Aorta (tissue), 5 donors: ENCODE measurements around the gene LAMA1. TPM values are rescaled to one million over a fixed set of nuclear protein-coding genes. Genes with fewer than 3 reads are reported as not detected.

Experiments used
- ATAC-seq: fragments of 200-7000 bp; cut with Tn5 transposase; one replicate; pipeline ENCODE4 v1.9.1; 2022; ENCODE audit warnings: moderate library complexity; ENCODE audit not compliant: low FRiP score
- DNase-seq, 2 donors: peaks; one replicate each; pipeline ENCODE4 v3.0.0-alpha.2; 2020
- H3K27ac ChIP-seq, 2 donors: one replicate each; pipeline ENCODE4 v1.5.1; 2013; ENCODE audit warnings: low read length in 2 of 2, mild to moderate bottlenecking in 2 of 2, moderate library complexity in 2 of 2, control low read depth in 1 of 2, inconsistent platforms in 1 of 2, low read depth in 1 of 2
- H3K27me3 ChIP-seq, 2 donors: one replicate each; pipeline ENCODE4 v1.6.1; 2013; ENCODE audit warnings: control low read depth in 1 of 2, low read length in 1 of 2, mild to moderate bottlenecking in 1 of 2, moderate library complexity in 1 of 2; ENCODE audit not compliant: insufficient read depth in 2 of 2, control insufficient read depth in 1 of 2
- H3K36me3 ChIP-seq, 2 donors: one replicate each; pipeline ENCODE4 v1.6.1; 2013; ENCODE audit warnings: control low read depth in 1 of 2, low read length in 1 of 2, mild to moderate bottlenecking in 1 of 2; ENCODE audit not compliant: insufficient read depth in 2 of 2, control insufficient read depth in 1 of 2
- H3K4me1 ChIP-seq, 2 donors: one replicate each; pipeline ENCODE4 v1.6.1; 2013; ENCODE audit warnings: low read length in 2 of 2, control low read depth in 1 of 2, mild to moderate bottlenecking in 1 of 2, moderate library complexity in 1 of 2; ENCODE audit not compliant: insufficient read depth in 2 of 2, control insufficient read depth in 1 of 2
- H3K4me3 ChIP-seq, 2 donors: one replicate each; pipeline ENCODE4 v1.5.1; 2013; ENCODE audit warnings: low read length in 2 of 2, control low read depth in 1 of 2, mild to moderate bottlenecking in 1 of 2
- H3K9me3 ChIP-seq: one replicate; pipeline ENCODE4 v1.6.1; 2013; ENCODE audit warnings: mild to moderate bottlenecking, low read length; ENCODE audit not compliant: control insufficient read depth
- WGBS, 2 donors: extraction: QIAGEN DNeasy Blood & Tissue Kit; methylation state at CpG; one replicate each; pipeline ENCODE4 v1.1.7; 2013; 5-methylcytosine and 5-hydroxymethylcytosine counted together
- intact Hi-C, 2 donors: fragments of 100-400 bp; cut with DNase I; formaldehyde crosslinking; loops; one replicate each; pipeline versions ENCODE4 v1.14.2 to v1.15.0; 2022
- polyA plus RNA-seq, 2 donors: library from polyadenylated mRNA; stranded (reverse); fragments of 200-250 nt; gene quantifications; one replicate each; pipeline ENCODE4 v1.2.3, GENCODE V29; 2013
- total RNA-seq, 2 donors: library from RNA; stranded (reverse); fragmentation: NEBNext Ultra II Directional; extraction: Animal tissue kit (Norgen Biotek cat#: 25700); gene quantifications; one replicate each; pipeline ENCODE4 v1.2.1, GENCODE V29; 2021
- donor health status: healthy with polysubstance abuse.
- donor health status: Bipolar disorder and iron deficiency.
- donor health status: DM: no; HTN: no; CAD: no.
- donor health status: DM: no; HTN: no; CAD: no.
- donor health status: DM: yes; HTN: yes; CAD: no.

LAMA1 gene
- total and polyA plus RNA-seq, 4 donors: 0.41 to 3.1 (median 0.78) TPM; not detected in 1

DNA sequence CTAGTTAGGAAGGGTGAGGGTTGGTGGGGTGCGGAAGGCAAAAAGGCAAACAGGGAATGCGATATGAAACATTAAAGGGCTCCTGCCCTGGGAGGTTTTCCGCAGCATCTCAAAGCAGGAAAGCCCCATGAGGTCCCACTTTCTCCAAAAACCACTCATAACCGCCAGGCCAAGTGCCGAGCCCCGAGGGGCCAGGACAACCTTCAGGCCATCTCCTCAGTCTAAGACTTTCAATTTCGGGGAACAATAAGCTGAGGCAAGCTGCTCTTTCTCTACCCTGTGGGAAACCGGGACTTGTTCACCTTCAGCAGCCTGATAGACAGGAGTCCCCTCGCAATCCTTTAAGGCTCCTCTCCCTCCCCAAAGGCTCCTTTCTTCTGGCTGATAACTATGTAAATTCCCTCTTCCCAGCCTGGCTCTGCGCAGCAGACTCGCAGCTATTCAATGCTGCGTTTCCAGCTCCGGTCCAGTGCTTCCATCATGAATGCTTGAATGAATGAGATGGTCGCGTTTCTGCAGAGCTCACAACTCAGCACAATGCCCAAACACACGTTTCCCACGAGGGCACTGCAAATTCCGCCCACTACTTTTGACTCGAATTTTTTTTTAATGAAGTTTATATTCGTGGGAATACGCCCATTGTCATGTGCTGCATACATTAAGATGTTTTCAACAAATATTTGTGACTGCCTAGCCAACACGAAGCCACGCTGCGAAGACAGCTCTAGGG lies 1.4 kb downstream of the LAMA1 start:
- Histone ChIP-seq H3K9me3 (no peaks in the 10 kb centered on the region), H3K36me3 (no peaks in the 10 kb centered on the region), H3K27ac (no peak overlapping the region), H3K4me1 (no peaks in the 10 kb centered on the region), H3K27me3 (no peaks in the 10 kb centered on the region), H3K4me3 (peak overlapping the region; percentile 30)
- 7 to 8% methylated on average over 24 of the region's 24 CpGs for WGBS, 2 donors
- ATAC-seq (no peak), DNase-seq (no peak)
- intact Hi-C loops: loop anchor here in 1 of 2 donors (5.0 kb wide), 1 partner anchor 79 kb away; no protein-coding TSS in a partner anchor

DNA sequence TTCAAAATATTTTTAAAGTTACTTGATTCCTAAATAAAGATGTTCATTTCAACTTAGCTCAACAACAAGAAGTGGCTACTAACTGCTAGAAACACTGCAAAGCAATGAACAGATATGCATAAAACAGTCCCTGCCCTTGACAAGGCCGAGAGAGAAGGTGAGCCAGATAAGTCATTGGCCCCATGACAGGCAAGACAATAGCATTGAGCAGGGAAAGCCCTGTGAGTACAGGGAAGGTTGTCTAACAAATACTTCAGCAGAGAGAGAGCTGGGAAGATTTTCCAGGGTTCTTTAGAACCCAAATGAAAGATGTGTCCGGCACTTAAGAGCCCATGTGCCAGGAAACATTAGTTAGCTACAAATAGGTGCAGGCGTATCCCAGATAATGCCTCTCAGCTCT lies 4.7 kb downstream of the LAMA1 start:
- Histone ChIP-seq H3K4me1 (no peaks in the 10 kb centered on the region), H3K4me3 (no peak overlapping the region), H3K27me3 (no peaks in the 10 kb centered on the region), H3K36me3 (no peaks in the 10 kb centered on the region), H3K27ac (no peak overlapping the region), H3K9me3 (no peaks in the 10 kb centered on the region)
- 93 to 96% methylated on average over 3 of the region's 3 CpGs for WGBS, 2 donors
- no peak for DNase-seq
- intact Hi-C loops: no loop called here
- ATAC-seq: no peak

GRCh38 chr18:7111134-7111533 lies 6.5 kb downstream of the LAMA1 start:
- 59 to 74% methylated on average over 2 of the region's 2 CpGs for WGBS, 2 donors

GRCh38 chr18:7105943-7106342 lies 11.7 kb downstream of the LAMA1 start:
- intact Hi-C loops: no loop called here
- DNase-seq: no peak
- H3K36me3 ChIP-seq: no peaks in the 10 kb centered on the region

More at GRCh38 chr18:7111134-7111533, 6.5 kb downstream of the LAMA1 start:
- H3K4me1 ChIP-seq: no peaks in the 10 kb centered on the region
- ATAC-seq: no peak
- no peak overlapping the region for H3K4me3 ChIP-seq
- intact Hi-C loops: no loop called here
- no peak for DNase-seq
- no peaks in the 10 kb centered on the region for H3K27me3 ChIP-seq
- H3K36me3 ChIP-seq: no peaks in the 10 kb centered on the region
- no peaks in the 10 kb centered on the region for H3K9me3 ChIP-seq
- H3K27ac ChIP-seq: no peak overlapping the region

GRCh38 chr18:7105268-7105667 lies 12.3 kb downstream of the LAMA1 start:
- no peak for DNase-seq
- no peak overlapping the region for H3K4me3 ChIP-seq
- H3K27ac ChIP-seq: no peak overlapping the region
- intact Hi-C loops: no loop called here
- no peaks in the 10 kb centered on the region for H3K9me3 ChIP-seq
- 95 to 96% methylated on average over 7 of the region's 7 CpGs for WGBS, 2 donors
- no peaks in the 10 kb centered on the region for H3K27me3 ChIP-seq
- H3K36me3 ChIP-seq: no peaks in the 10 kb centered on the region
- no peak for ATAC-seq
- H3K4me1 ChIP-seq: no peaks in the 10 kb centered on the region

More at GRCh38 chr18:7105943-7106342, 11.7 kb downstream of the LAMA1 start:
- H3K4me3 ChIP-seq: no peak overlapping the region
- H3K27ac ChIP-seq: no peak overlapping the region
- WGBS, 2 donors: 79 to 81% methylated on average over 5 of the region's 5 CpGs
- H3K4me1 ChIP-seq: no peaks in the 10 kb centered on the region
- no peaks in the 10 kb centered on the region for H3K27me3 ChIP-seq
- no peak for ATAC-seq
- no peaks in the 10 kb centered on the region for H3K9me3 ChIP-seq

- Histone ChIP-seq H3K9me3 (no peaks in the 10 kb centered on the region), H3K4me1 (no peaks in the 10 kb centered on the region), H3K36me3 (no peaks in the 10 kb centered on the region), H3K27ac (no peak overlapping the region), H3K4me3 (no peak overlapping the region), H3K27me3 (no peaks in the 10 kb centered on the region)
- WGBS, 2 donors: 23 to 32% methylated on average over 4 of the region's 4 CpGs
- no peak for DNase-seq
- no peak for ATAC-seq
- intact Hi-C loops: no loop called here
These were observed 12.9 kb downstream of the LAMA1 start for GRCh38 chr18:7104649-7105048.

GRCh38 chr18:7102131-7102530 lies 15.5 kb downstream of the LAMA1 start:
- intact Hi-C loops: no loop called here
- H3K27me3 ChIP-seq: no peaks in the 10 kb centered on the region
- no peaks in the 10 kb centered on the region for H3K4me1 ChIP-seq
- DNase-seq (no peak), ATAC-seq (no peak)
- no peaks in the 10 kb centered on the region for H3K36me3 ChIP-seq
- no peak overlapping the region for H3K4me3 ChIP-seq
- H3K9me3 ChIP-seq: no peaks in the 10 kb centered on the region
- no peak overlapping the region for H3K27ac ChIP-seq
- 38 to 59% methylated on average over 2 of the region's 2 CpGs for WGBS, 2 donors

DNA sequence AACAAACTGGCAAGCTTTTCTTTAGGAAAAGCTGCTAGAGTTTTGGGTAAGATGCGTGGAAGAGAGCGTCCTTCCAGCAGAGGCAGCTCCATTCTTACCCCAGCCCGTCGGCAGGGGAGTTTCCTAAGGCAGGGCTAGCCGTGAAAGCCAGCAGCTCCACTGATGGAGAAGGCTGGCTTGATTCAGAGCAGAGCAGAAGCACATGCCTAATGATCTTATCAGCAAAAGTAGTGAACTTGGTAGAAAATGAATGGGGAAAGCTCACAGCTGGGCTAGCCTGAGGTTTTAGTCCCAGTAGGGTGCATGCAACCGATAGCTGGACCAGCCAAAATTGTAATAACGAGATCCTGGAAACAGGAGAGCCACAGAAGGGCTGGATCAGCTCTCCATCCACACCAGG lies 20.8 kb downstream of the LAMA1 start:
- Histone ChIP-seq H3K4me3 (no peak overlapping the region), H3K27me3 (no peaks in the 10 kb centered on the region), H3K4me1 (no peaks in the 10 kb centered on the region), H3K9me3 (no peaks in the 10 kb centered on the region), H3K36me3 (no peaks in the 10 kb centered on the region), H3K27ac (no peak overlapping the region)
- DNase-seq (no peak), ATAC-seq (no peak)
- WGBS, 2 donors: 75 to 83% methylated on average over 7 of the region's 7 CpGs
- intact Hi-C loops: no loop called here

GRCh38 chr18:7094427-7094826 lies 23.2 kb downstream of the LAMA1 start:
- DNase-seq (no peak), ATAC-seq (no peak)
- Histone ChIP-seq H3K36me3 (no peaks in the 10 kb centered on the region), H3K4me1 (no peaks in the 10 kb centered on the region), H3K9me3 (no peaks in the 10 kb centered on the region), H3K27ac (no peak overlapping the region), H3K27me3 (no peaks in the 10 kb centered on the region), H3K4me3 (no peak overlapping the region)
- intact Hi-C loops: no loop called here
